GM18505 (cell line): ENCODE data around the gene GLMP.

Source experiments
- ATAC-seq: cut with Tn5 transposase; IDR thresholded peaks from one replicate; pipeline ENCODE4 v1.9.1; 2021; ENCODE audit not compliant: unreplicated experiment
- POLR2A ChIP-seq: IDR thresholded peaks from 4 replicates; pipeline ENCODE4 v1.6.1; 2011; ENCODE audit warnings: borderline replicate concordance; ENCODE audit not compliant: insufficient read depth, insufficient read length; ENCODE audit errors: extremely low read depth

GLMP gene

DNA sequence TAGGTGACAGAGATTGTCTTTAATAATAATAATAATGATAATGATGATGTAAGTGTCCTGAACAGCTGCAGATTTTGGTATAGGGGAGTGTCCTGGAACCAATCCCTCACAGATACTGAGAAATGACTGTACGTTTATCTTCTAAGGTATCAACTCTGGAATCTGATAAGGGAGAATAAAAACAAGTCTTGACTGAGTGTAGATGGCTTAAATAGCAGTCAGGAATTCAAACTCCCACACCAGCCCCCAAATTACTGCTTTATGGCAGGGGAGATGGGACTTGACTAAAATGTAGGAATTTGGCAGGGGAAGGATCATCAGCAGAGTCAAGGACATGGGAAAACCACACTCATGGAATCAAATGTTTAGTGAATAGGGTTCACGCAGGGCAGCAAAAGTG, 9.7 kb upstream of the GLMP start:
- no peak for TF ChIP-seq POLR2A
- no peak for ATAC-seq

- ATAC-seq = no peak
- no peak for TF ChIP-seq POLR2A
Measured at GRCh38 chr1:156303241-156303640, 7.8 kb upstream of the GLMP start.

GRCh38 chr1:156298852-156299357, 3.4 kb upstream of the GLMP start, which contains the start of gene VHLL:
Gene VHLL, minus strand, starts transcription at chr1:156299307. Its CDS starts 118 bp downstream, at chr1:156299189.
- no peak for ATAC-seq
- TF ChIP-seq POLR2A = no peak

GRCh38 chr1:156293895-156294294, 1.6 kb downstream of the GLMP start:
- TF ChIP-seq POLR2A = no peak
- ATAC-seq = no peak

DNA sequence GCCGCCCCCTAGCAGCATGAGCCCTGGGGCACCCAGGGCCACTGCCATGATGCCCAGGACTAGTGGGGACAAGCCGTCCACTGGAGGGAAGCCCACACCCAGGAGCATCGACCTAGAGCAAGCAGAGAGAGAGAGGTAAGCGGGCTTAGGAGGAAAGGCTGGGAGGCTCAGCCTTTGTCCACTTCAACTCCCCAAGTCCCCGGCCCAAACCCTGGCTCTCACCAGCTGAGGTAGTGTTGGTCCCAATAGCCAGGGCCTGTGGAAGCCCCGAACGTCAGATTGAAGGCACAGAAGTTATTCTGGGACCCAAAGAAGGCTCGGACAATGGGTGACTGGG, 2.4 kb downstream of the GLMP start:
- no peak for TF ChIP-seq POLR2A
- no peak for ATAC-seq

GRCh38 chr1:156291226-156292061, 4.0 kb downstream of the GLMP start:
- no peak for ATAC-seq
- no peak for TF ChIP-seq POLR2A

DNA sequence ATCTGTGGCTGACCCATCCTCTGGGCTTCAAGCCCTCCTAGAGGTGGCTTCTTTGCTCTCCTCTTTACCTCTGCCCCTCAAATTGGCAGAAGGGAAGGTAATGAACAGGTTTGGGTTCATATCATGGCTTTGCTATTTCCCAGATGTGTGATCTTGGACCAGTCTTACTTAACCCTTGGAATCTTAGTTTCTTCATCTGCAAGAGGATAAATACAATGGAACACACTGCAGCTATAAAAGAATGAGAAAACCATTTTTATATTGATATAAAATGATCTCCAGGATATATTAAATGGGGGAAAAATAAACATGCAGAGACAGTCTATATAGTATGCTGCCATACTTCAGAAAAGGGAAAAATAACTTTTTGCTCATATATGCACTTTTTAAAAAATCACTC, 5.6 kb downstream of the GLMP start:
- no peak for ATAC-seq
- no peak for TF ChIP-seq POLR2A

- ATAC-seq = no peak
- no peak for TF ChIP-seq POLR2A
Measured at GRCh38 chr1:156286061-156286460, 9.4 kb downstream of the GLMP start.

- no peak for TF ChIP-seq POLR2A
- no peak for ATAC-seq
Measured at GRCh38 chr1:156285437-156285836, 10.0 kb downstream of the GLMP start.

DNA sequence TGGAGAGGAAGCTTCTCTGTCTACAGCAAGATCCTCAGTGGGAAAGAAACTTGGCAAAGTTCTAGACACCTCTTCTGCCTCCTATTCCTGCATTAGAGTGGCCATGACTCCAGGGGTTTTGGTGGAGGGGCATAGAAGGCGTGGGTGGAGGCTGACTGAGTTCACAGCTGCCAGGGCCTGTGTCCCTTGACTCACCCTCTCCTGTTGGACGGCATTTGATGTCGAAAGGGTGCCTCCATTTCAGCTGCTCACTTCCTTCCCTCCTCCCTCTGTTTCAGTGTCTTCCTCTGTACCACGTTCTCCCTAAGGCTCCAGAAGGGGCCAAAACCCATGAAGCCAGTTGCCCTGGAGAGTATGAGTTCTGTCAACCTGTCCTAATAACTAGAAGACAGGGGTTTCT, 10.7 kb downstream of the GLMP start:
- no peak for ATAC-seq
- TF ChIP-seq POLR2A = no peak

- TF ChIP-seq POLR2A = no peak
- ATAC-seq = no peak
Measured at GRCh38 chr1:156284112-156284511, 11.4 kb downstream of the GLMP start, which contains the start of gene TMEM79. Gene TMEM79, plus strand, starts transcription at chr1:156284325. Its CDS starts 902 bp downstream, at chr1:156285227.

DNA sequence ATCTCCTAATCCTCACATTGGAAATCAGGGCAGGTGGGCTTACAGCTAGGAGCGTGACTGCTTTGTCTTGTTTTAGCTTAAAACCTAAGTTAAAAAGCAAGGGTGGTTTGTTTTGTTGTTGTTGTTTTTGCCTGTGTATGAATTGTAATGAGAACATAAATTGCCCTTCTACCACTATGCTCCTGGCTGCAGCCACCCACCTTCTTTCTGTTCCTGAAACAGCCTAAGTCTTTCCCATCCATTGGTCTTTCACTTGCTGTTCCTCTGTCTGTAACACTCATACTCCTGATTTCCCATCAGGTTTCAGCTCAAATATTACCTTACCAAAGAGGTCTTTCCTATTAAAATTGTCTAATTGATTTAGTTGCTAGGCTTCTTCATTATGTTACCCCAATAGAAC, 12.0 kb downstream of the GLMP start:
- ATAC-seq = no peak
- TF ChIP-seq POLR2A = no peak

DNA sequence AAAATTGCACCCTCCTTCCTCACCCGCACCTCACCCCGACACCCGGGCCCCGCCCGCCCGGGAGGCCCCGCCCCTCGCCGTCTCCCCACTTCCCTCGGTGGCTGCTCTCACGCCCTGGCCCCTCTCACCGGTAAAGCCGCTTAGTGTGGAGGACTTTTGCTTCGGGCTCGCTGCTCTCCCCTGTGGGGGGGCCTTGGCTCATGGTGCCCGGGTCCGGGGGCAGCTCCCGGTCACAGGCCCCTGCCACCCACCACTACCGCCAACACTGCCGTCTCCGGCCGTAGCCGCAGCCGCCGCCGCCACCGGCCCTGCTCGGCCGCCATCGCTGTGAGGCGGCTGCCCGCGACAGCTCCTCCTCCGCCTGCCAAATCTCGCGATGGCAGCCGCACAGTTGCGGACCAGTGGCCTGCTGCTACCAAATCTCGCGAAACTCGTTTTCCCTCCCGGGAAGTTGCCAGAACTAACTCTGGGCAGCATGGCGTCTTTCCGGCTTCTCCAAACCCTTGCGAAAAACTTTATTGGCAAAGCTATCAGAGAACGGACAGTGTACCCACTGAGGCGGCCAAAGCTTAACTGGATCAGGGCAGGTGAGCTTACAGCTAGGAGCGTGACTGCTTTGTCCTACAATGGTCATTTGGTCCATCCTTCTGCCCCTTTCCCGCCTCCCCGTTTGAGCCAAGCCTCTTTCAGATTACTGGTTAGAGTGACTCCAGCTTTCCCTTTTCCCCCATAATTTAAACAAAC, 12.8 kb downstream of the GLMP start, which contains the start of gene SMG5:
Gene SMG5 (minus strand): TSS at position 347 of the 744 bp plus-strand sequence. CDS start 145 bp downstream, at position 202.
- TF ChIP-seq POLR2A = peak; percentile 99
- ATAC-seq = peak; percentile 71
